B cell (primary cell): ENCODE measurements around the gene SPTB. TPM values are rescaled to one million over a fixed set of nuclear protein-coding genes. Genes with fewer than 3 reads are reported as not detected.

Experiments
- ATAC-seq: fragments of 200-7000 bp; cut with Tn5 transposase; one replicate; pipeline ENCODE4 v1.10.0; 2021; ENCODE audit warnings: low read depth, mild to moderate bottlenecking, moderate number of reproducible peaks, moderate library complexity
- CTCF ChIA-PET: fragments of 350-600 bp; sonication (Branson Sonifier 250); formaldehyde crosslinking; loops from one replicate; lab custom pipeline; 2021; ENCODE audit warnings: antibody characterized with exemption, inconsistent platforms; lab: Charles Lee
- POLR2A ChIA-PET: fragments of 350-600 bp; sonication (Branson Sonifier 250); formaldehyde crosslinking; loops from one replicate; lab custom pipeline; 2021; ENCODE audit warnings: antibody characterized with exemption; lab: Charles Lee
- DNase-seq: peaks from one replicate; pipeline ENCODE4 v3.0.0; 2013
- H2AFZ ChIP-seq: 2 replicates; pipeline ENCODE4 v1.6.1; 2012; ENCODE audit warnings: mild to moderate bottlenecking, low read depth, low read length; ENCODE audit not compliant: insufficient read depth, poor library complexity, severe bottlenecking
- H3K27ac ChIP-seq, 2 donors: 1 replicate in 1 of 2; 2 replicates in 1 of 2; pipeline ENCODE4 v1.5.1; 2012 to 2013; ENCODE audit warnings: low read length in 2 of 2, mild to moderate bottlenecking in 2 of 2, moderate library complexity in 1 of 2
- H3K27me3 ChIP-seq, 4 experiments: fragments of 200-600 bp in 1 of 4; sonication (generic) in 1 of 4; replicated peaks in 1 of 4; 1 replicate in 2 of 4; 2 replicates in 2 of 4; pipeline versions ENCODE4 v1.6.1 to v1.7.0; 2013 to 2016; ENCODE audit warnings: low read length in 3 of 4, mild to moderate bottlenecking in 2 of 4, mixed read lengths in 1 of 4, moderate library complexity in 1 of 4; ENCODE audit not compliant: insufficient read depth in 4 of 4, control insufficient read depth in 3 of 4; ENCODE audit errors: control extremely low read depth in 1 of 4
- H3K36me3 ChIP-seq, 2 experiments: replicated peaks in 1 of 2; 1 replicate in 1 of 2; 2 replicates in 1 of 2; pipeline versions ENCODE4 v1.6.1 to v1.7.1; 2013; ENCODE audit warnings: low read length in 1 of 2; ENCODE audit not compliant: insufficient read depth in 2 of 2, control insufficient read depth in 1 of 2; ENCODE audit errors: control extremely low read depth in 1 of 2, extremely low read depth in 1 of 2
- H3K4me1 ChIP-seq, 2 donors: fragments of 200-600 bp in 1 of 2; sonication (generic) in 1 of 2; 1 replicate in 1 of 2; 2 replicates in 1 of 2; pipeline versions ENCODE4 v1.5.1 to v1.6.1; 2013 to 2017; ENCODE audit warnings: low read length in 2 of 2; ENCODE audit not compliant: control insufficient read depth in 2 of 2, insufficient read depth in 2 of 2
- H3K4me2 ChIP-seq: replicated peaks from 2 replicates; pipeline ENCODE3; 2012; ENCODE audit warnings: mild to moderate bottlenecking, low read depth, low read length; ENCODE audit not compliant: poor library complexity, severe bottlenecking
- H3K4me3 ChIP-seq, 5 experiments: fragments of 200-600 bp in 1 of 5; sonication (generic) in 1 of 5; 1 replicate in 3 of 5; 2 replicates in 2 of 5; pipeline versions ENCODE4 v1.5.1 to v1.7.0; 2011 to 2016; ENCODE audit warnings: low read length in 4 of 5, mild to moderate bottlenecking in 4 of 5, low read depth in 2 of 5, control low read depth in 1 of 5, moderate library complexity in 1 of 5; ENCODE audit not compliant: insufficient read depth in 1 of 5; ENCODE audit errors: control extremely low read depth in 1 of 5, extremely low read depth in 1 of 5
- H3K79me2 ChIP-seq: fragments of 200-600 bp; sonication (generic); one replicate; pipeline ENCODE4 v1.6.0; 2016; ENCODE audit warnings: low read length; ENCODE audit not compliant: control insufficient read depth, insufficient read depth
- H3K9ac ChIP-seq: fragments of 200-600 bp; sonication (generic); 2 replicates; pipeline ENCODE4 v1.6.1; 2017; ENCODE audit warnings: mild to moderate bottlenecking, low read length, moderate library complexity
- H3K9me3 ChIP-seq, 3 donors: one replicate each; pipeline versions ENCODE4 v1.6.1 to v1.7.1; 2013; ENCODE audit warnings: low read length in 2 of 3; ENCODE audit not compliant: control insufficient read depth in 2 of 3, insufficient read depth in 1 of 3; ENCODE audit errors: control extremely low read depth in 1 of 3
- H4K20me1 ChIP-seq: 2 replicates; pipeline ENCODE4 v1.6.0; 2012; ENCODE audit warnings: mild to moderate bottlenecking, low read length; ENCODE audit not compliant: insufficient read depth, control insufficient read depth, poor library complexity, severe bottlenecking
- H3K27ac Mint-ChIP-seq: one replicate; pipeline ENCODE4 v1.8.0; 2021; ENCODE audit warnings: mixed read lengths
- H3K27me3 Mint-ChIP-seq: one replicate; pipeline ENCODE4 v1.8.0; 2021; ENCODE audit warnings: mixed read lengths
- H3K4me1 Mint-ChIP-seq: one replicate; pipeline ENCODE4 v1.8.0; 2021; ENCODE audit warnings: mixed read lengths
- H3K4me3 Mint-ChIP-seq: one replicate; pipeline ENCODE4 v1.8.0; 2021; ENCODE audit warnings: mixed read lengths
- H3K9me3 Mint-ChIP-seq: one replicate; pipeline ENCODE4 v1.8.0; 2022; ENCODE audit warnings: mixed read lengths; ENCODE audit not compliant: insufficient read depth
- CTCF ChIP-seq: fragments of 200-600 bp; IDR thresholded peaks from one replicate; pipeline ENCODE4 v1.8.0; 2022; ENCODE audit warnings: antibody characterized with exemption, mild to moderate bottlenecking
- EZH2 ChIP-seq: IDR thresholded peaks from 2 replicates; pipeline ENCODE4 v1.6.1; 2012; ENCODE audit warnings: borderline replicate concordance, low read depth, mild to moderate bottlenecking, moderate library complexity, low read length; ENCODE audit not compliant: insufficient read depth, poor library complexity, severe bottlenecking
- WGBS: methylation state at CpG from one replicate; pipeline ENCODE4 v1.1.5; 2013; ENCODE audit warnings: missing lambda C conversion rate; ENCODE audit not compliant: insufficient coverage; 5-methylcytosine and 5-hydroxymethylcytosine counted together
- intact Hi-C: fragments of 100-400 bp; cut with micrococcal nuclease; formaldehyde crosslinking; loops from one replicate; pipeline ENCODE4 v1.10.0; 2022
- polyA plus RNA-seq: library from polyadenylated mRNA; depleted of rRNA; stranded (reverse); fragments of >200 nt; gene quantifications from 2 replicates; pipeline ENCODE4 v1.2.3, GENCODE V29; 2012
- total RNA-seq, 2 donors: library from RNA; stranded (reverse); fragments of 120-200 nt in 1 of 2; gene quantifications; 1 replicate in 1 of 2; 2 replicates in 1 of 2; pipeline versions ENCODE4 v1.2.3 to v1.2.4, GENCODE V29; 2013 to 2022

The SPTB gene
- total and polyA plus RNA-seq, 2 donors (not counting 1 experiment from before 2014, with no cell fraction given): 0.12 TPM; not detected in 1

DNA sequence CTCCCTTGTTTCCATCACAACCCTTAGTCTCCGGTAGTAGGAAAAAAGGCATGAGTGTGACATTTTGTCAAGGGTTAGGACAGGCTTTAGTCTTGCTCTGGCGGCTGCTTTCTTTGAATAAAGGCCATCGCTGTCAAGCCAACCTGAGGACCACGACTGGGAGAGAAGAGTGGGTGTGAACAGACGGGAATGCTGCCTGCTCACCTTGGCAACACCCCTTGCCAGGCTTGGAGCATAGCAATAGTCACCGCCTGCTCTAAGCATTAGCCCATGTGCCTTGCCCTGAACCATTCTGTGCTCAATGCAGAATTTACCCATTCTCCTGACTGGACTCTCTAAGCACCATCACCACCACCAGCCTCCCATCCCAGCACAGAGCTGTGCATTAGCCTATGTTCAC, 36.2 kb downstream of the SPTB start:
- ATAC-seq (no peak), DNase-seq (no peak)
- peaks cover 4% of the 10 kb centered on the region for H3K4me1 Mint-ChIP-seq
- H3K27me3 Mint-ChIP-seq: peaks cover 52% of the 10 kb centered on the region
- H3K27ac Mint-ChIP-seq: no peak overlapping the region
- Histone ChIP-seq H3K9ac (no peak overlapping the region), H2AFZ (no peak overlapping the region), H3K4me3 (no peak overlapping the region), H4K20me1 (no peaks in the 10 kb centered on the region), H3K36me3 (no peaks in the 10 kb centered on the region), H3K4me2 (no peak overlapping the region), H3K9me3 (peaks cover 0 to 3% (median 0%) of the 10 kb centered on the region in 3 donors), H3K79me2 (no peaks in the 10 kb centered on the region), H3K4me1 (no peaks in the 10 kb centered on the region), H3K27ac (no peak overlapping the region), H3K27me3 (peaks cover 0 to 15% (median 2%) of the 10 kb centered on the region in 4 experiments)
- POLR2A ChIA-PET: interaction anchor here (0.5 kb wide), 1 partner anchor 380 kb away, joined by 5 read pairs; no protein-coding TSS in a partner anchor
- no peak for TF ChIP-seq CTCF
- TF ChIP-seq EZH2: no peak
- H3K4me3 Mint-ChIP-seq: no peak overlapping the region
- H3K9me3 Mint-ChIP-seq: no peaks in the 10 kb centered on the region
- intact Hi-C loops: no loop called here
- CTCF ChIA-PET: no interaction called here
- WGBS: 76% methylated on average over 5 of the region's 6 CpGs

GRCh38 chr14:64841772-64842750, 37.6 kb downstream of the SPTB start:
- H4K20me1 ChIP-seq: no peaks in the 10 kb centered on the region
- no peak for ATAC-seq
- no peaks in the 10 kb centered on the region for H3K79me2 ChIP-seq
- 84% methylated on average over 13 of the region's 18 CpGs for WGBS
- TF ChIP-seq EZH2: no peak
- no peak for TF ChIP-seq CTCF
- H3K4me3 ChIP-seq: no peak overlapping the region
- Mint-ChIP-seq H3K4me3 (no peak overlapping the region), H3K4me1 (peaks cover 4% of the 10 kb centered on the region), H3K9me3 (no peaks in the 10 kb centered on the region), H3K27ac (no peak overlapping the region), H3K27me3 (peaks cover 43% of the 10 kb centered on the region)
- intact Hi-C loops: no loop called here
- H3K4me1 ChIP-seq: no peaks in the 10 kb centered on the region
- H3K4me2 ChIP-seq: no peak overlapping the region
- no peaks in the 10 kb centered on the region for H3K36me3 ChIP-seq
- peaks cover 0 to 3% (median 0%) of the 10 kb centered on the region in 3 donors for H3K9me3 ChIP-seq
- POLR2A ChIA-PET: no interaction called here
- CTCF ChIA-PET: interaction anchor here (1.3 kb wide), 1 partner anchor 19 kb away, joined by 4 read pairs; no protein-coding TSS in a partner anchor
- no peak overlapping the region for H2AFZ ChIP-seq
- H3K27ac ChIP-seq: no peak overlapping the region
- H3K9ac ChIP-seq: no peak overlapping the region
- DNase-seq: no peak
- H3K27me3 ChIP-seq: peaks cover 0 to 15% (median 4%) of the 10 kb centered on the region in 4 experiments
